Measurements from ENCODE around the gene ZNF511. TPM values are rescaled to one million over a fixed set of nuclear protein-coding genes. Genes with fewer than 3 reads are reported as not detected.

ZNF511 gene
- total RNA-seq, 1 donor from 2014 or later, result 75.6 TPM

DNA sequence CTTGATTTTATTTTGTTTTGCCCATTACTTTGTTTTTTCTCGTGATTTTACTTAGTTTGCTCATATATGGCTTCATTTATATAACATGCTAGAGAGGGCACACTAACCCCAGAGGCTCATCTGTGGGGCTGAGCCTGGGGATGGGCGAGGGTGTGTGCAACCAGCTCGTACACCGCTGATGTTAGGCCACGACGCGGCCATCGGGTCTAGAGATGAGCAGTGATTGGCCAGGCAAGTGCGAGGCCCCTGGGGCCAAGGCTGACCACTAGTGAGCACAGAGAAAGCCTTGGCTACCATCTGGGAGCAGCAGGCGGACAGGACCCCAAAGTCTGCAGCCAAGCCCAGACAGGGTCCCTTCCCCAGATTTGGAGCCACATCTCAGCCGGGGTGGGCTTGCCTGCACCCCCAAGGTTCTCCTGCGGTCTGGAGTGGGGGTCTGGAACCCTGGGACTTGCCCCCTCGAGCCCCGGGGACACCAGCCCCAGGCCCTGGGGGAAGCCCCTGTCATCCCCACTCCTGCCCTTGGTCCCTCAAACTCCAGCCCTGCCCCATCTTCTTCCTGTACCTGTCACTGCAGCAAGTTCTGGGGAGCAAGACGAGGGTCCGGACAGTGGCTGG is 45.4 kb downstream of the ZNF511 start:
- TF ChIP-seq, protein P1, sequence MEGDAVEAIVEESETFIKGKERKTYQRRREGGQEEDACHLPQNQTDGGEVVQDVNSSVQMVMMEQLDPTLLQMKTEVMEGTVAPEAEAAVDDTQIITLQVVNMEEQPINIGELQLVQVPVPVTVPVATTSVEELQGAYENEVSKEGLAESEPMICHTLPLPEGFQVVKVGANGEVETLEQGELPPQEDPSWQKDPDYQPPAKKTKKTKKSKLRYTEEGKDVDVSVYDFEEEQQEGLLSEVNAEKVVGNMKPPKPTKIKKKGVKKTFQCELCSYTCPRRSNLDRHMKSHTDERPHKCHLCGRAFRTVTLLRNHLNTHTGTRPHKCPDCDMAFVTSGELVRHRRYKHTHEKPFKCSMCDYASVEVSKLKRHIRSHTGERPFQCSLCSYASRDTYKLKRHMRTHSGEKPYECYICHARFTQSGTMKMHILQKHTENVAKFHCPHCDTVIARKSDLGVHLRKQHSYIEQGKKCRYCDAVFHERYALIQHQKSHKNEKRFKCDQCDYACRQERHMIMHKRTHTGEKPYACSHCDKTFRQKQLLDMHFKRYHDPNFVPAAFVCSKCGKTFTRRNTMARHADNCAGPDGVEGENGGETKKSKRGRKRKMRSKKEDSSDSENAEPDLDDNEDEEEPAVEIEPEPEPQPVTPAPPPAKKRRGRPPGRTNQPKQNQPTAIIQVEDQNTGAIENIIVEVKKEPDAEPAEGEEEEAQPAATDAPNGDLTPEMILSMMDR (conservative IDR thresholded peaks at IDR 0.05), result no peak
- Mint-ChIP-seq H3K4me1 (peaks cover 3% of the 10 kb centered on the region), H3K9me3 (no peaks in the 10 kb centered on the region), H3K36me3 (ENCODE audit: low read depth) (peaks cover 2% of the 10 kb centered on the region), H3K27me3 (ENCODE audit: low read depth) (peaks cover 4% of the 10 kb centered on the region), H3K4me3 (no peak overlapping the region), H3K27ac (ENCODE audit: unreplicated experiment) (no peak overlapping the region)
- no peak for DNase-seq (ENCODE audit: low read depth, low spot score)

DNA sequence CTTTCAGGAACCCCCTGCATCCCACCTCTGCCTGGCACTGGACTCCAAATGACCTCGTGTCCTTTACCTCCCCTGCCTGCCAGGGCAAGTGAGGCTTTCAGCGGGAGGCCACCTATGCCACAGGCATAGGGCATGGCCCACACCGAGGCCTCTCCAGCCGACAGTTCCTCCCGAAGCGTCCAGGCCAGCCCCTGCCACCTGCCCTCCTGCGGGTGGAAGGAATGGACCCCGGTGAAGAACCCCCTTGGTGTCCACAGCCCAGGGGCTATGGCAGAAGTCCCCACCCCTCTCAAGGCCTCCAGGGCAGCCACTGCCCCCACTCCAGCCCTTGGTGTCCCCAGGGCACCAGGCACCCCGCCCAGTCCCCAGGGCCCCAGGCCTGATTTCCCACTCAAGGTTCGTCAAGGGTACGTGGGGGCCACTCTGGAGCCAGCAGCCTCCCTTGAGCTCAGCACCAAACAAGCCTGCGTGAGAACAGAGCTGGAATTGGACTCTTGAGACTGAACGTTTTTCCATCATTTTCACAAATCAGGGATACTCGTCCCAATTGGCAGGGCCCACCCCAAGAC is 46.0 kb downstream of the ZNF511 start:
- no peaks in the 10 kb centered on the region for H3K4me1 Mint-ChIP-seq
- no peak for DNase-seq (ENCODE audit: low read depth, low spot score)
- H3K27me3 Mint-ChIP-seq (ENCODE audit: low read depth), result no peaks in the 10 kb centered on the region
- no peak overlapping the region for H3K27ac Mint-ChIP-seq (ENCODE audit: unreplicated experiment)
- no peaks in the 10 kb centered on the region for H3K36me3 Mint-ChIP-seq (ENCODE audit: low read depth)
- TF ChIP-seq, protein P1 (conservative IDR thresholded peaks at IDR 0.05), result no peak
- no peak overlapping the region for H3K4me3 Mint-ChIP-seq
- no peaks in the 10 kb centered on the region for H3K9me3 Mint-ChIP-seq

DNA sequence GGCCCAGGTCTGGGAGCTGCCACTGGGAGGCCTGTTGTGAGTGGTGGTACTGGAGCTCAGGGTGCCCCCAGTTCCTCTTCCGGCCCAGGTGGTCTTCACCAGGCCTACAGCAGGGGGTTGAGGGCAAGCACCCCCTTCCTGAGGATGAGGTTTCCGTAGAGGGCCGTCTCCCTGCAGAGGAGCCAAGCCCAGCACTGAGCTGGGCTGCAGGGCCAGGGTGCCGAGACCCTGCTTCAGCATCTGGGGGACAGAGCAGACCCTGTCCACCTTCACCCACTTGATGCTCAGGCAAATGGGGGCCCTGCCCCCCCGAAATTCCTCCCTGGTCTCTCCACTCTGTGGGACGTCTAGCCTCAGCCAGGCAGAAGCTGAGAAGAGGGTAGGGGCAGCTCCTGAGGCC is 46.6 kb downstream of the ZNF511 start:
- TF ChIP-seq, protein P1 (conservative IDR thresholded peaks at IDR 0.05), result no peak
- H3K9me3 Mint-ChIP-seq, result no peaks in the 10 kb centered on the region
- H3K4me1 Mint-ChIP-seq, result no peaks in the 10 kb centered on the region
- no peaks in the 10 kb centered on the region for H3K27me3 Mint-ChIP-seq (ENCODE audit: low read depth)
- H3K27ac Mint-ChIP-seq (ENCODE audit: unreplicated experiment), result no peak overlapping the region
- H3K4me3 Mint-ChIP-seq, result no peak overlapping the region
- no peak for DNase-seq (ENCODE audit: low read depth, low spot score)
- no peaks in the 10 kb centered on the region for H3K36me3 Mint-ChIP-seq (ENCODE audit: low read depth)

DNA sequence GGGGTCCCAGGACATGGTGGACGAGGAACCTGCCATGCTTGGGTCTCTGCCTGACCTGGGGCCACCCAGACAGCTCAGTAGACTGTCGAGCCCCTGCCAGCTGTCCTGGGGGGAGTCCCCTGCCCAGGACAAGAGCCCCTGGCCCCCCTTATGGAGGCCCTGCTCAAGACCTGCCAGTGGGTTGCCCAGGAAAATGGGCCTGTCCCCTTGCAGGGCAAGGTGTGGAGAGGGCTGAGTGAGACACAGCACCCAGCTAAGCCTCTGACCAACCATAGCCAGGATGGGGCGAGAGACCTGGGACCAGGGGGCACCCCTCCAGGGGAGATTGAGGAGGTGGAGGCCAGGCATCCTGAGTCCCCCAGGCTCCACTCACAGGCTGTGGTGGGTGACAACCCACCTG is 47.3 kb downstream of the ZNF511 start:
- no peak overlapping the region for H3K4me3 Mint-ChIP-seq
- no peaks in the 10 kb centered on the region for H3K27me3 Mint-ChIP-seq (ENCODE audit: low read depth)
- DNase-seq (ENCODE audit: low read depth, low spot score), result no peak
- TF ChIP-seq, protein P1 (conservative IDR thresholded peaks at IDR 0.05), result no peak
- H3K36me3 Mint-ChIP-seq (ENCODE audit: low read depth), result no peaks in the 10 kb centered on the region
- no peak overlapping the region for H3K27ac Mint-ChIP-seq (ENCODE audit: unreplicated experiment)
- no peaks in the 10 kb centered on the region for H3K4me1 Mint-ChIP-seq
- no peaks in the 10 kb centered on the region for H3K9me3 Mint-ChIP-seq

DNA sequence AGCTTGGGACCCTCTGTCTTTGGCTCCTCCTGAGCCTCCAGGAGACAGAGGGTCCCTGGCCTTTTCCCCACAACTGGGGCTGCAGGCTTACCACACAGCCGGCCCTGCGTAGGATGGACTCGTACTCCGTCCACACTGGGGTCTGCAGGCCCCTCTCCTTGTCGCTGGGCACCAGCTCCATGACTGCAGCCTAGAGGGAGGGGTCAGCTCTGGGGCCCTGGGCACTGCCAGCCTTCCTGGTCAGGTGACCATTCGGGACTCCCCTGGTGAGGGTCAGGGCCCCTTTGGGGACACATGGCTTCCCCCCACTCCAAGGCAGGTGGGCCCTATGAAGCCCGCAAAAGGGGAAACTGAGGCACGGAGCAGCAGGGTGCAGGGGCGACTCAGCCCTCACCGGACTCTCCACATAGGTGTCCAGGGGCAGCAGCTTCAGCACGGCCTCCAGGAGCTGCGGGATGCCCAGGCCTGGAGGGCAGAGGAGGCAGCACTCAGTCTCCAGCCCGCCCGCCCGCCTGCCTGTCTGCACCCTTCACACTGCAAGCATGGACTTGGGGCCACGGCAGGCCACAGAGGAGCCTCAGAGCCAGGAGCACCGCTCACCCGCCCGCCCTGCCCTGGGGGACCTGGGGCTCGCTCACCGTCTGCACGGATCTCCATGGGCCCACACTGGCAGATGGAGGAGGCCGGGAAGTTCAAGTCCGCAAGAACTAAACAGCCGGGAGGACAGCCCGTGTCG is 48.0 kb downstream of the ZNF511 start:
- DNase-seq (ENCODE audit: low read depth, low spot score), result no peak
- TF ChIP-seq, protein P1 (conservative IDR thresholded peaks at IDR 0.05), result no peak
- Mint-ChIP-seq H3K27ac (ENCODE audit: unreplicated experiment) (no peak overlapping the region), H3K9me3 (no peaks in the 10 kb centered on the region), H3K36me3 (ENCODE audit: low read depth) (peaks cover 4% of the 10 kb centered on the region), H3K27me3 (ENCODE audit: low read depth) (no peaks in the 10 kb centered on the region), H3K4me1 (no peaks in the 10 kb centered on the region), H3K4me3 (peak overlapping the region; percentile 77)

All from neural crest cell (in vitro differentiated cells).